OCI-LY1 (cell line): ENCODE results near the gene PGLYRP1.

ENCODE experiments used
- H2AFZ ChIP-seq: fragments of 200-600 bp; sonication (generic), shearing (Covaris generic); 2 replicates; pipeline ENCODE4 v1.6.0; 2014; ENCODE audit warnings: antibody characterized with exemption, mild to moderate bottlenecking, low read length
- H3F3A ChIP-seq: fragments of 200-600 bp; sonication (generic), shearing (Covaris generic); 2 replicates; pipeline ENCODE4 v1.6.0; 2014; ENCODE audit warnings: mild to moderate bottlenecking, antibody characterized with exemption, low read length, moderate library complexity; ENCODE audit not compliant: insufficient read depth
- H3K27ac ChIP-seq: fragments of 200-600 bp; sonication (generic); 2 replicates; pipeline ENCODE4 v1.5.1; 2014; ENCODE audit warnings: low read length, mixed run types, mild to moderate bottlenecking, low read depth; ENCODE audit not compliant: poor library complexity, severe bottlenecking
- H3K27me3 ChIP-seq: fragments of 200-600 bp; sonication (generic); 2 replicates; pipeline ENCODE4 v1.6.0; 2014; ENCODE audit warnings: antibody characterized with exemption, mild to moderate bottlenecking, low read length, moderate library complexity; ENCODE audit not compliant: insufficient read depth
- H3K36me3 ChIP-seq: fragments of 200-600 bp; sonication (generic); 2 replicates; pipeline ENCODE4 v1.6.1; 2014; ENCODE audit warnings: mild to moderate bottlenecking, antibody characterized with exemption, low read length, moderate library complexity, mixed read lengths; ENCODE audit not compliant: insufficient read depth
- H3K4me1 ChIP-seq: fragments of 200-600 bp; sonication (generic); 2 replicates; pipeline ENCODE4 v1.5.1; 2014; ENCODE audit warnings: mild to moderate bottlenecking, low read length, moderate library complexity; ENCODE audit not compliant: insufficient read depth, severe bottlenecking
- H3K4me2 ChIP-seq: fragments of 200-600 bp; sonication (generic), shearing (Covaris generic); 2 replicates; pipeline ENCODE4 v1.6.1; 2014; ENCODE audit warnings: low read length
- H3K4me3 ChIP-seq: fragments of 200-600 bp; sonication (generic); 2 replicates; pipeline ENCODE4 v1.5.1; 2014; ENCODE audit warnings: low read length, low read depth, mild to moderate bottlenecking, mixed read lengths; ENCODE audit not compliant: poor library complexity, severe bottlenecking
- H3K79me2 ChIP-seq: fragments of 200-600 bp; shearing (Covaris generic); 2 replicates; pipeline ENCODE4 v1.6.1; 2016; ENCODE audit warnings: mixed run types, low read length, mixed read lengths; ENCODE audit not compliant: insufficient read depth
- H3K9ac ChIP-seq: fragments of 200-600 bp; sonication (generic), shearing (Covaris generic); 2 replicates; pipeline ENCODE4 v1.6.1; 2014; ENCODE audit warnings: mild to moderate bottlenecking, low read length, mixed read lengths
- H3K9me2 ChIP-seq: fragments of 200-600 bp; sonication (generic), shearing (Covaris generic); 2 replicates; pipeline ENCODE4 v1.6.1; 2014; ENCODE audit warnings: low read depth, mild to moderate bottlenecking, low read length, mixed read lengths
- H3K9me3 ChIP-seq: fragments of 200-600 bp; shearing (Covaris generic); 2 replicates; pipeline ENCODE4 v1.6.1; 2014; ENCODE audit warnings: low read length, mixed read lengths
- H4K20me1 ChIP-seq: fragments of 200-600 bp; sonication (generic), shearing (Covaris generic); 2 replicates; pipeline ENCODE4 v1.6.0; 2016; ENCODE audit warnings: mild to moderate bottlenecking, low read length; ENCODE audit not compliant: insufficient read depth
- CTCF ChIP-seq: fragments of 200-600 bp; sonication (generic), shearing (Covaris generic); IDR thresholded peaks from 2 replicates; pipeline ENCODE4 v1.5.1; 2017; ENCODE audit warnings: mild to moderate bottlenecking, antibody characterized with exemption, low read length, moderate library complexity, mixed read lengths
- EZH2 ChIP-seq: fragments of 200-600 bp; sonication (generic), shearing (Covaris generic); IDR thresholded peaks from 2 replicates; pipeline ENCODE4 v1.8.0; 2017; ENCODE audit warnings: borderline replicate concordance, mixed run types, mild to moderate bottlenecking, antibody characterized with exemption, low read length, moderate library complexity, mixed read lengths

Gene PGLYRP1

GRCh38 chr19:45996933-45997332, 25.9 kb downstream of the PGLYRP1 start:
- H3F3A ChIP-seq, result no peaks in the 10 kb centered on the region
- no peak overlapping the region for H3K4me2 ChIP-seq
- H3K27me3 ChIP-seq, result no peaks in the 10 kb centered on the region
- peaks cover 14% of the 10 kb centered on the region for H3K36me3 ChIP-seq
- H3K4me1 ChIP-seq, result peaks cover 34% of the 10 kb centered on the region
- no peak overlapping the region for H3K9ac ChIP-seq
- H3K79me2 ChIP-seq, result no peaks in the 10 kb centered on the region
- H3K27ac ChIP-seq, result no peak overlapping the region
- no peak for TF ChIP-seq EZH2
- H3K9me2 ChIP-seq, result no peaks in the 10 kb centered on the region
- no peaks in the 10 kb centered on the region for H3K9me3 ChIP-seq
- no peak overlapping the region for H2AFZ ChIP-seq
- no peak overlapping the region for H3K4me3 ChIP-seq
- H4K20me1 ChIP-seq, result no peaks in the 10 kb centered on the region

GRCh38 chr19:45995715-45996385, 27.0 kb downstream of the PGLYRP1 start:
- H3K79me2 ChIP-seq, result no peaks in the 10 kb centered on the region

GRCh38 chr19:45994998-45995714, 27.7 kb downstream of the PGLYRP1 start, which contains the start of gene CCDC61:
Gene CCDC61, plus strand, starts transcription at chr19:45995467. Its CDS starts 7,552 bp downstream, at chr19:46003019.
- Histone ChIP-seq H3F3A (no peaks in the 10 kb centered on the region), H3K4me2 (peak within 1 kb of the TSS; percentile 79), H3K9me3 (no peaks in the 10 kb centered on the region), H3K36me3 (peaks cover 14% of the 10 kb centered on the region), H3K79me2 (no peaks in the 10 kb centered on the region), H3K9ac (peak within 1 kb of the TSS; percentile 81), H3K4me3 (peak within 1 kb of the TSS; percentile 79), H2AFZ (peak within 1 kb of the TSS; percentile 89), H3K9me2 (no peaks in the 10 kb centered on the region), H3K27ac (no peak within 1 kb of the TSS), H3K27me3 (no peaks in the 10 kb centered on the region), H4K20me1 (no peaks in the 10 kb centered on the region), H3K4me1 (peaks cover 27% of the 10 kb centered on the region)
- TF ChIP-seq CTCF, result no peak
- no peak for TF ChIP-seq EZH2

More at GRCh38 chr19:45995715-45996385, 27.0 kb downstream of the PGLYRP1 start:
- peak overlapping the region; percentile 81 for H3K9ac ChIP-seq
- H3K4me2 ChIP-seq, result peak overlapping the region; percentile 79
- no peaks in the 10 kb centered on the region for H3K27me3 ChIP-seq
- no peaks in the 10 kb centered on the region for H4K20me1 ChIP-seq
- H3F3A ChIP-seq, result no peaks in the 10 kb centered on the region
- peak overlapping the region; percentile 79 for H3K4me3 ChIP-seq
- H2AFZ ChIP-seq, result no peak overlapping the region
- H3K9me3 ChIP-seq, result no peaks in the 10 kb centered on the region
- H3K9me2 ChIP-seq, result no peaks in the 10 kb centered on the region
- no peak for TF ChIP-seq CTCF
- no peak for TF ChIP-seq EZH2
- H3K4me1 ChIP-seq, result peaks cover 34% of the 10 kb centered on the region
- H3K27ac ChIP-seq, result no peak overlapping the region
- peaks cover 14% of the 10 kb centered on the region for H3K36me3 ChIP-seq
